Astrocyte (in vitro differentiated cells and primary cell): ENCODE data around the gene PIM1.

ENCODE experiments used
- CTCF ChIP-seq: IDR thresholded peaks from 2 replicates; pipeline ENCODE4 v1.5.1; 2011; ENCODE audit warnings: low read depth, mild to moderate bottlenecking, inconsistent platforms, low read length, moderate library complexity; ENCODE audit not compliant: insufficient read depth
- EZH2 ChIP-seq: IDR thresholded peaks from 2 replicates; pipeline ENCODE4 v1.6.1; 2012; ENCODE audit warnings: mild to moderate bottlenecking, low read length, inconsistent platforms; ENCODE audit not compliant: insufficient read depth

- no peak for TF ChIP-seq CTCF
- TF ChIP-seq EZH2: no peak
Measured at GRCh38 chr6:37131104-37131959, 38.6 kb upstream of the PIM1 start.
